GM10248 (cell line): ENCODE data around the gene PAH.

ENCODE experiments used
- CTCF ChIA-PET: fragments of 300-600 bp; sonication (Branson Sonifier 250); formaldehyde crosslinking; extraction: SDS; loops from one replicate; lab custom pipeline; 2021; ENCODE audit warnings: antibody characterized with exemption; lab: Yijun Ruan, JAX
- POLR2A ChIA-PET: fragments of 350-650 bp; sonication (Branson Sonifier 250); formaldehyde crosslinking; extraction: SDS; loops from one replicate; lab custom pipeline; 2020; ENCODE audit warnings: antibody characterized with exemption; lab: Yijun Ruan, JAX
- DNase-seq: peaks from one replicate; pipeline ENCODE4 v3.0.0; 2012; ENCODE audit errors: extremely low spot score
- CTCF ChIP-seq: IDR thresholded peaks from 2 replicates; pipeline ENCODE4 v1.5.1; 2012; ENCODE audit warnings: mild to moderate bottlenecking, low read depth; ENCODE audit errors: extremely low read depth, missing control alignments, control extremely low read depth

The PAH gene

GRCh38 chr12:102808412-102808811 is 108.6 kb downstream of the PAH start:
- POLR2A ChIA-PET = no interaction called here
- DNase-seq = no peak
- CTCF ChIA-PET = no interaction called here
- no peak for TF ChIP-seq CTCF

- CTCF ChIA-PET = interaction anchor here (2.0 to 3.0 kb wide), 2 partner anchors 10 to 13 kb away, joined by 6 to 17 read pairs; no protein-coding TSS in a partner anchor
- TF ChIP-seq CTCF = no peak
- DNase-seq = no peak
- POLR2A ChIA-PET = no interaction called here
Observed at GRCh38 chr12:102806592-102806991, 110.5 kb downstream of the PAH start.

GRCh38 chr12:102806110-102806509 is 110.9 kb downstream of the PAH start:
- TF ChIP-seq CTCF = no peak
- ChIA-PET POLR2A (no interaction called here), CTCF (interaction anchor here (2.0 to 3.0 kb wide), 2 partner anchors 11 to 14 kb away, joined by 6 to 17 read pairs; no protein-coding TSS in a partner anchor)
- DNase-seq = no peak

GRCh38 chr12:102800565-102800964 is 116.5 kb downstream of the PAH start:
- ChIA-PET POLR2A (no interaction called here), CTCF (no interaction called here)
- no peak for TF ChIP-seq CTCF
- DNase-seq = no peak

GRCh38 chr12:102799229-102799628 is 117.8 kb downstream of the PAH start:
- TF ChIP-seq CTCF = no peak
- CTCF ChIA-PET = interaction anchor here (1.2 kb wide), 2 partner anchors 12 to 30 kb away, joined by 3 to 6 read pairs; no protein-coding TSS in a partner anchor

GRCh38 chr12:102797528-102797927 is 119.5 kb downstream of the PAH start:
- no peak for DNase-seq
- TF ChIP-seq CTCF = no peak
- POLR2A ChIA-PET = no interaction called here
- CTCF ChIA-PET = interaction anchor here (1.4 kb wide), 1 partner anchor 14 kb away, joined by 3 read pairs; no protein-coding TSS in a partner anchor

More at GRCh38 chr12:102799229-102799628, 117.8 kb downstream of the PAH start:
- POLR2A ChIA-PET = no interaction called here
- no peak for DNase-seq

- no peak for TF ChIP-seq CTCF
- no peak for DNase-seq
- CTCF ChIA-PET = interaction anchor here (1.2 kb wide), 1 partner anchor 89 kb away, joined by 4 read pairs; no protein-coding TSS in a partner anchor
- POLR2A ChIA-PET = no interaction called here
Observed at GRCh38 chr12:102793921-102794320, 123.1 kb downstream of the PAH start.
